Measurements from ENCODE around the gene ATP11A.

The ATP11A gene

DNA sequence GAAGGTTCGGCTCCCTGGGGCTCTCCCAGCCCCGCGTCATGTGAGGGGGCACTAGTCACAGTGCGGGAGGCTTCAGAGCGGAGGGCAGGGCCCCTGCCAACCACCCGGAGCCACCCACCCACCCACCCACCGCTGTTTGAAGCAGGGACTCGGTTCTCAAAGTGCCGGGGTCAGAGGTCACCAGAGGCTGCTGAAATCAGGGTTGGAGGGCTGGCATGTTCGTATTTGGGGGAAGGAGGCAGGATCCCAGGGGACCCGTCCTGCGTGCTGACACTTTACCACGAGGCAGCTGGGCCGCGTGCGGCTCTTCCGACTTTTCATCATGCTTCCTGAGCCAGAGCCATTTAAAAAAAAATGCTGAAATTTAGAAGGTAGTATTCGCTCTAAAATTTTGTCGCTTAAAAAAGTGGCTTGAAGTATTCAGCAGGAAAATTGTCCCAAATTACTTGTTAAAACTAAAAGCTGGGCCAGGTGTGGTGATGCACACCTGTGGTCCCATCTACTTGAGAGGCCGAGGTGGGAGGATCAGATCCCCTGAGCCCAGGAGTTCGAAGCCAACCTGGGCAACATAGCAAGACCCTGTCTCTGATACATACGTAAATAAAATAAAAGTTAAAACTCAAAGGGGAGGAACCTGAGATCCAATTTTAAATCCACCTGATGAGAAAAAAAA is 21.2 kb downstream of the ATP11A start:
- no peak for DNase-seq (ENCODE audit: low read depth)

DNA sequence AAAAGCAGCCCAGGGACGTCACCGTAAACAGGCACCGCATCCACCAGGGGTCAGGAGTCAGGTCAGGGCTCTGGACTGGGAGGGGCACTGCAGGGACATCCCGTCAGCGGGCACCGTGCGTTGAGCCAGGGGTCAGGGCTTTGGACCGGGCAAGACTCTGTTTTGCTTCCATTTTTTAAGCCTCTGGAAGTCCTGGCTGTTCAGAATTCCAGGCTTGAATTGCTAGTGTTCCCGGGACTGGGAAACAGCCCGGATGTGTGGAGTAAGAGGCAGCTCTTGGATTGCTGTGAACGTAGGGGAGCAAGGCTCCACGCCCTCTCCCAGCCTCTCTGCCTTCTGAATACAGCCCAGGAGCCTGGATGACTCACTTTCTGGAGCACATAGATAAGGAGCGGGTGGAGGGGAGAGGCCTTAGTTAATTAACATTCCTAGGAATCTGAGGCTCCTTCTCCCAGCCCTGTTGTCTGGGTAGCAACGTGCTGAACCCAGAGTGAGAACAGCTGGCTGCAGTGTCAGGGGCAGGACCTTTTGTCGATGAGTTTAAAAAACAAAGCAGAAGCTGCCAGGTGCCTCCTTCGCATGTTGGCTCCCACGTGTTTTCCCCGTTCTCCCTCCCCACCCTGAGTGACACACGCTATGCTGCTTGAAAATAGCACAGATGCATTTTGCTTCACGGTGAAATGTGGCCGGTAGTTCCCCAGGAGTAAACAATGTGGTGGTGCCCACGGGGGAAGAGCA is 21.9 kb downstream of the ATP11A start:
- DNase-seq (ENCODE audit: low read depth): no peak

DNA sequence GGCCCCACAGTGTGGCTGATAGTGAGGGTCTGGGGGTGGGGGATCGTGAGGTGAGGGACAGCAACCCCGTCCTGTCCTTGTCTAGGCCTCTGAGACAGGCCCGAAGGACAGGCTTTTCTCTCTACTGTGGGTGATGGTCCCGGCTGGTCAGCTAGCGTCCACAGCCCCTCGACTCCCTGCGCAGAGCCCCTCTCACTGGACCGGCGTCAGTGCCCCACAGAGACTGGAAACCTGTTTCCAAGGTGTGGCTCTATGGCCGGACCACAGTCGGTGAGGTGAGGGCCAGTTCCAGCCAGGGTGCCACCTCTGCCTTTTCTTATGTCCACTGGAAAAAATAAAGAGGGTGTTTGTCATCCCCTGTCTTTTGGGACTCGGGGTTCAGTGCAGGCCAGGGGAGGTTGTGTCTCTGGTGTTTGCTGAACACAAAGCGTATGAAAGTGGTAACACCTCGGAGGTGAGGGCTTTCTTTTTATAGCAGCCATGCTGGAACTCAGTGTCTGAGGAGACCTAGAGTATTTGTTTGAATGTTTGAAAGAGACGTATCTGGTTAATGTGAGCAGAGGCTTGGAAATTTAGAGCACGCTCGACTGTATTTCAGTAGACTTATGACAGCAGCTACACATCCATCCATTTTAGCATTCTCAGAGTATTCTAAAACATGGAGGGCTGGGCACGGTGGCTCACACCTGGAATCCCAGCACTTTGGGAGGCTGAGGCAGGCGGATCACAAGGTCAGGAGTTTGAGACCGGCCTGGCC is 22.8 kb downstream of the ATP11A start:
- no peak for DNase-seq (ENCODE audit: low read depth)

DNA sequence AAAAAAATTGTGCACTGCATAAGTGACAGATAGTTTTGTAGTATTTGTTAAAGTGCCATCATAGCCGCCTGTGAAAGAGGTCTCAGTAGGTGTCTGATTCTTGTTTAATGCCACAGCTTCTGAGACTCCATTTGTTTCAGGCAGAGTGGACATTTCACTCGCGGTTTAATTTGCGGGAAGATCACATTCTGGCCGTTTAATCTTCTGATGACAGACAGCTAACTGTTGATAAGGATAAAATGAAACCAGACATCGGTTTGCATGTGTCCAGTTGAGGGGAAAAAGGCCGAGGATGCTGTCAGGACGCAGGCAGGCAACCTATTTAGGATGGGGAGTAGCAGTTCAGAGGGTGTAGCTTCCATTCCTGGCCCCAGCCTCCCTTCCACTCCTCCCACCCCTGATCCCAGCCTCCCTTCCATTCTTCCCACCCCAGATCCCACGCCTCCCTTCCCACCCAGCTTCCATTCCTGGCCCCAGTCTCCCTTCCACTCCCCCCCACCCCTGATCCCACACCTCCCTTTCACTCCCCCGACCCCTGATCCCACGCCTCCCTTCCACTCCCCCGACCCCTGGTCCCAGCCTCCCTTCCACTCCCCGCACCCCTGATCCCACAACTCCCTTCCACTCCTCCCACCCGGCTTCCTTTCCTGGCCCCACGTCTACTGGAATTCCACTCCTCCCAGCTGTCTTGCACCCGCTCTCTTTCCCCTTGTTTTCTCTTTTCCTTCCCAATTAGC is 23.8 kb downstream of the ATP11A start:
- no peak for DNase-seq (ENCODE audit: low read depth)

DNA sequence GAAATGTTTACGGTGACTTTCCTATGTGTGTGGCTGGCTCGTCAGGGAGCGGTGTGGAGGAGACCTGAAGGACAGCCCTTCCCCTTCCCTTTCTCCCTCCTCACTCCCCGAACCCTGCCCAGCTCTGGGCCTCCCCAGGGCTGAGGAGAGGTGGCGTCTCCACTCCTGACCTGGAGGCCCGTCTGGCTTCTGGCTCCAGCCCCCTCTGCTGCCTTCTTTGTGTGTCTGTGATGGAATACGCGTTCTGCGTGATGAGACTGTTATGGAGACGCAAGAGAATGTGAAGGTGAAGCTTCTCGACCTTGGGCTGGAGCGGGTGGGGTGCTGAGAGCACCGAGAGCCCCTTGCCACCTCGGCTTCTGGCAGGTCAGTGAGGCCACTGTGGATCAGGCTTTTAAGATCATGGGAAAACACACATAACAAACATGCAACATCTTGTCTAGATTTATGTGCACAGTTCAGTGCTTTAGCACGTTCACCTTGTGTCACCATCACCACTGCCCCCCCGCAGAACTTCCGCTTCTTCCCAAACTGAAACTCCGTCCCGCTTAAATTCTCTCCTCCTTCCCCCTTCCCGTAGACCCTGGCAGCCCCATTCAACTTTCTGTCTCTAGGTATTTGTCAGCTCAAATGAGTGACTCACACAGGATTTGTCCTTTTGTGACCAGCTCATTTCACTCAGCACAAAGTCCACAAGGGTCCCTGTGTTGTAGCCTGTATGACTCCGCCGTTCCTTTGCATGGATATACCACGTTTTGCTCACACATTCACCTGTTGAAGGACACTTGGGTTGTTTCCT is 24.7 kb downstream of the ATP11A start:
- DNase-seq (ENCODE audit: low read depth): no peak

DNA sequence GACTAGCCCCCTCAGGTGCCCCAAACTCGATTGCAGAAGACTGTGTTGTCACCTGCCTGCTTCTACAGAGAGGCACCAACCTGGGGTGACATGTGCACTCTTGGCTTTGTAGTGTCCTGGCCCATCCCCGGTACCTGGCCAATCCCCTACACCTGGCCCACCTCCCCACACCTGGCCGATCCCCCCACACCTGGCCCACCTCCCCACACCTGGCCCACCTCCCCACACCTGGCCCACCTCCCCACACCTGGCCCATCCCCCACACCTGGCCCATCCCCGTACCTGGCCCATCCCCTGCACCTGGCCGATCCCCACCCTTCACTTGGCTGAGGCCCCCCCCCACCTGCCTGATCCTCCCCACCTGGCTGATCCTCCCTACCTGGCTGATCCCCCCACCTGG is 25.4 kb downstream of the ATP11A start:
- no peak for DNase-seq (ENCODE audit: low read depth)

DNA sequence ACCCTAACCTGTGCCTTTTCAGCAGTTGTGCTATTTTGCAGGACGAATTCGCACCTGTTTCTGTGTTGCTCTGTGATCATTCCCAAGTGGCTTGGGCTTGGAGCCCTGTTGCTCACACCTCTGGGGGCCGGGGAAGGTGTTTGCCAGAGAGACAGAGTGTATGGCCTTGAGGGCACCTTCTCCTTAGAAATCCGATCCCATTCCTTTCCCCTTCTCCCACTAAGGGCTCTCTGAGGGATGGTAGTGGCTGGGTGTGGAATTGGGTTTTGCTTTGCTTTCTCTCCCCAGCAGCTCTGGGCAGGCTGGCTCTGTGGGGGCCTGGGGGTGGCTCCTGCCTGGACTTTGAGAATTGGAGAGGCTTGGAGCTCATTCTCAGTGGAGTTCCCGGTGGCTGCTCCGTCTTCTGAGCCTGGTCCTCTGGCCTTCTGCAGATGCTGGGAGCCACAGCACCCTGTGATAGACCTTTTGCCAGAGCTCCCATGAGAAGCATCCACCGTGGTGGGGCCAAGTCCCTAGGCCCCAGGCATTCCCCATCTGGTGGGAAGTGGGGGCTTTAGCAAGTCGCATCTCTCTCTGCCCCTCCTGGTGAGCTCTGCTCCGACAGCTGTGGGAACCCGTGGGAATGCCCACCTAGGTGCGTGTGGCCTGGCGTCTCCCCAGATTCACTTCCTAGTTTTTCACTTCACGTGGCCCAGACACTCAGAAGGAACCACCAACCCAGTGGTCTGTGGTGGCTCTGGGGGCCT is 26.1 kb downstream of the ATP11A start:
- no peak for DNase-seq (ENCODE audit: low read depth)

DNA sequence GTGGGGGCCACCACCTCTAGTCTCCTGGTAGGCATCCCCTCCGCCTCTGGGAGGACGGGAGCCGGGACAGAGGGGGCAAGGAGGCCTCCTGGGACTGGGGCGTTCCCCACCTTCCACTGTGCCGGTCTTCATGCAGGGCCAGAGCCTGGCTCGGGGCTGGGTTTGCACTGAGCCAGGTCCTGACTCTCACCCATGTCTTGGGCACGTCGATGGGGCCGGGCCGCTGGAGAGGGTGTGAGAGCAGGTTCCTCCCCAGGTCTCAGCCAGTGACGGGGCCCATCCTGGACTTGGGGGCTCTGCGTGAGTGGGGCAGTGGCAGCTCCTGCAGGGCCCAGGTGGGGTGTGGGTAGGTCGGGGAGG is 26.6 kb downstream of the ATP11A start:
- no peak for DNase-seq (ENCODE audit: low read depth)

DNA sequence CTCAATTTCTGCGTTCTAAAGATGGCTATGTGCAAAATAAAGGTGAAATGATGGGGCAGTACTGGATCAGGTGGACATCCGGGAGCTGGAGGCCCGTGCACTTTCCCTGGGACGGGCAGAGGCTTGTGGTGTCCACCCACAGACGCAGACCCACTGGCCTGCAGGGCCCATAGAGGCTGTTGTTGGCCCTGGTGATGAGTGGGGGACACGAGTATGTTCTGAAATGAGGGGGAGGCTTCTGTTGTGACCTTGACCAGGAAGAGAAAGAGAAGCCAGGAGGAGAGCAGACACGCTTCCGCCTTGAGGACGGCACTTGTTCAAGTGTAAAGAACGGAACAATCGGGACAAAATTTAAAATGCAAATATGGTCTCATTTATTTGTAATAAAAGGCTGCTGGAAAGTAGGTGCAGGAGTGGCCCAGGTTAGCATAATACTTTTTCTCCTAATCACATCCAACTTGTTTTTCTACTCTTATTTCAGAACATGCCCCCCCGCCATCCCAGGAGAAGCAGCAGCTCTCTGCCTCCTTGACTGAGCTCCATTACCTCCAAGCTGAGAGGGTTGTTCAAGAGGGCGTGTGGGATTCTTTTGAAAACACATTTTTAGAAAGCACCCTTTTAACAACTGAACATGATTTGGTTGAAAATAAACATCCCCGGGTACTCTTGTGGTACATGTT is 27.1 kb downstream of the ATP11A start:
- no peak for DNase-seq (ENCODE audit: low read depth)

DNA sequence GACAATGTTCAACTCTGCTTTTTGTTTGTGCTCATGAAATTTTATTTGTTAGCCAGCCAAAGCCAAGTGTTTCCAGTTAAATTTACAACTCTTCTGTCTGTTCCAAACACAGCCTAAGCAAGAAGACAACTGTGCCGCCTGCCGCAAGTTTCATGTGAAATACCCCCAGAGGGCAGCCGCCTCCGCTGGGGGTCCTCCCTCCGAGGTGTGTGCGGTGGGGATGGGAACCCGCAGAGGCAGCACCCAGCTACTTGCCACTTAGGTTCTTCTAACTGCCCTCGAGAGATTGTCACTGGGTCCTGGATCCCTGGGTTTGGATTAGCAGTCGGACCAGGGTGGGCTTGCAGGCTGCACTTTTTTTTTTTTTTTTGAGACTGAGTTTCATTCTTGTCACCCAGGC is 28.5 kb downstream of the ATP11A start:
- no peak for DNase-seq (ENCODE audit: low read depth)

DNA sequence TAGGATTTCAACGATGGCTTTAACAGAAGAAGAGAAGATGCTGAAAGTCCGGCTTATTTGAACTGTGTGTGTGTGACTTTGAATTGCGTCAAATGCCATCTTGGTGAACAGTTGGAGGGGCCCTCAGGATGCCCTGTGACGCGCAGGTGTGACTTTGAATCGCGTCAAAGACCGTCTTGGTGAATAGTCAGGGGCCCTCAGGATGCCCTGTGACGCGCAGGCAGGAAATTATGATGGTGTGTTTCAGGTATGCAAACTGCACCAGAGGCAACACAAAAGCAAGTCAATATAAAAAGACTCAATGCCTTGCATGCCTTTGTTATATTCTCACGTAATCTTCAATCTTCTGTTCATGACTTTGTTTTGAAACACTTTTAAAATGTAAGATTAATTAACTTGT is 29.2 kb downstream of the ATP11A start:
- no peak for DNase-seq (ENCODE audit: low read depth)

DNA sequence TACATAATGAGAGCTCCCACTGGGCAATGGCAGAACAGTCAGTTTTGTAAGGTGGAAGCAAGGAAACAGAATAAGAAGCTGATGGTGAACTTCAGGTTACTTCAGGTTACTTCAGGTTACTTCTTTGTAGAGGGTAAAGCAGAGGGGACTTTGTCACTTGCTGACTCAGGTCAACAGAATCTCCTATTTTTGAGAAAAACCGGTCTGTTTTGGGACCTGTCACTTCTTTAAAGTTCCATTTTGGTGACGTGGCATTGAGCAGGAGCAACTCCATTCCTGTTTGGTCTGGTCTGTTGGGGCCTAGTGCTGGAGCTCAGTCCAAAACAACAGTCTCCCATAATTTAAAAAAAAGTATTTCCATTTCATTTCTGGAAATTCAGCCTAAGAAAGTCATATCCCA is 29.7 kb downstream of the ATP11A start:
- DNase-seq (ENCODE audit: low read depth): no peak

DNA sequence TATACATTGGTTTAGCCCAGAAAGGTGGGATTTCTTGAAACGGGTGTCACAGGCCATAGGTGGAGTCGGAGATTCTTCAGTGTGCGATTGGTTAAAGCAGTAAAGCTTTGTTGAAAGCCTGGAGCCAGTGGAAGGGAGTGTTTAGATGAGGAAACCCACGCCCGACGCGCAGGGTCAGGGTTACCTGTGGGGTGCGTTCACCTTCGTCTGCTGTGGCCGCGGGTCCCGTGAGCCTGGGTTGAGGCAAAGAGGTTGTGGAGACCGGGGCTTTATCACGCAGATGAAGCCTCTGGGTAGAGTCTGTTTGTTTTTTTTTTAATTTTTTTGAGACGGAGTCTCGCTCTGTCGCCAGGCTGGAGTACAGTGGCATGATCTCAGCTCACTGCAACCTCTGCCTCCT is 30.4 kb downstream of the ATP11A start:
- DNase-seq (ENCODE audit: low read depth): no peak

DNA sequence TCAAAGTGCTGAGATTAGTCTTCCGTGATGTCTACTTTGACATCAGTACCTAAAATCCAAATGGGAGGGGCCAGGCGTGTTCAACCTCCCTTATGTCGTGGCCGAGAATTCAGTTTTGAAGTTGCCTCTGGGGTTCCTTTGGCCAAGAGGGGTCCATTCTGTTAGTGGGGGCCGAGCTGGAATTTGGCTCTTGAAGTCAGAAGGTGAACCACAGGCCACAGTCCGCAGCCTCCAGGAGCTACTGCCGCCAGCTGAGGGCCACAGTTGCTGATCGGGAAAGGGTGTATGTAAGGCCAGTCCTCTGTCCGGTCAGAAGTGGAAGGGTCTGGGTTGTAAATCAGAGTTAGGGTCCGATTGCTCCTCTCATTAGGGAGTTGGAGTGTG is 31.0 kb downstream of the ATP11A start:
- no peak for DNase-seq (ENCODE audit: low read depth)

DNA sequence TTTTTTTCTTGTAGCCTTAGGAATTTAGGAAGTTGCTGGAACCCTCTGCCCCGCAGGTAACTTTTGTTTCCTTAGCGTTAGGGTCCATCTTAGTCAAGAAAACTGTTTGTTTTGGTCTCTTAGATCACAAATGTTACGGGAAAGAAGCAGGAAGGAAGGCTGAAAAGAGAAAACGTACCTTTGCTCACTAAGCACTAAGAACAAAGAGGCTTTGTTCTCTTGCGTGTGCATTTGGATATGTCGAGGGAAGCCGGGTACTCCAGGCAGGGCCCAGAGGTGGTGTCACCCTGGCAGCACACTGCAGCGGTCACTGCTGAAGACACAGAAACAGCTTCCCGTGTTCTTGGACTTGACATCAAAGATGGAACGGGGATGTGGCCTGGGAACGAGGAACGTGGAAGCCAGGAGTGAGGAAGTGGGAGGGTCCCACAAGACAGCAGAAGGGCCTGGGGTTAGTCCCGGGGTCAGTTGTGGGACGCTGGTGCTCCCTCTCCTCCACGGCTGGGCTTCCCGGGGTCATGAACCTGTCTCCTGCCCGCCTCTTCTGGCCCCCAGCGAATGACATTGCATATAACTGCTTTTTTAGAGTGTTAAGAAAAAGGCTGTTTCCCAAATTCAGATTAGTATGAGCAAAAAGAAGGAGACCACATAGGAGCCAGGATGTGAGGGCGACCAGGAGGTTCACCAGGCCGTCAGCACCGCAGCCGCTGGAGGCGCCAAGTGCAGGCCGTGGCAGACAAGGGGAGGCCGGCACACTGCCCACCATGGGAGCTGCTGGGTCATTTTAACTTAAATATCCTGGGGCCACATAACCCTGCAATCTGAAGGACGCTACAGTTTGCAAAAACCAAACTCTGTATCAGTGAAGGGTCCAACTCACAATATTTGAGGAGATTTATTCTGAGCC is 31.6 kb downstream of the ATP11A start:
- no peak for DNase-seq (ENCODE audit: low read depth)

DNA sequence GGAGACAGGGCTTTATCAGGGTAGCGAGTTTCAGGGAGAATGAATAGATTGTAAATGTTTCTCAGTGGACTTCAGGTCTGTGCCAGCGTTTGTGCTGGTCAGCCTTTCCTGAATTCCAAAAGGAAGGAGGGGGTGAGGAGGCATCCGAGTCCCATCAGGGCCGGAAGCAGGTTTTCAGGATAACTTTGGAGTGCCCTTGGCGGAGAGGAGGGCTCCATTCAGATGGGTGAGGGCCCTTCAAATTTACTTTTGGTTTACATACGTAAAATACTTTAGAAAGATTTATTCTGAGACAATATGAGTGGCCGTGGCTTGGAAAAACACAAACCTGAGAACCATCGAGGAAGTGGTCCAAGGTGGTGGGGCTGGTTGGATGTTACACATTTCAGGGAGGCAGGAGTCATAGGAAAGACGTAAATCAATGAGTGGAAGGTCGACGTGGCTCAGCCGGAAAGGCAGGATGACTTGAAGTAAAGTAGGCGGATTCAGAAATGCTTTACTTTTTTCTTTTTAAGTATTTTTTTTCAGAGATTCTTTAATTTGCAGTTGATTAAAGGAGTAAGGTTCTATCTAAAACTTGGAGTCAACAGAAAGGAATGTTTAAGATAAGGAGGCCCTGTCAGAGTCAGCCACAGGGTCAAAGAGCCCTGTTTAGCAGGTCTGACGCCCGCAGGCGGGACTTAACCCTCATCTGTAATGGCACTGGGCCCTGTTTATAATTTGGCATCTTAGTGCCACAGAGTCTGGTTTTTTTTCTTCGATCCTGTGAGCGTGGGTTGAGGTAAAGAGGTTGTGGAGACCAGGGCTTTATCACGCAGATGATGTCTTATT is 32.8 kb downstream of the ATP11A start:
- DNase-seq (ENCODE audit: low read depth): no peak

DNA sequence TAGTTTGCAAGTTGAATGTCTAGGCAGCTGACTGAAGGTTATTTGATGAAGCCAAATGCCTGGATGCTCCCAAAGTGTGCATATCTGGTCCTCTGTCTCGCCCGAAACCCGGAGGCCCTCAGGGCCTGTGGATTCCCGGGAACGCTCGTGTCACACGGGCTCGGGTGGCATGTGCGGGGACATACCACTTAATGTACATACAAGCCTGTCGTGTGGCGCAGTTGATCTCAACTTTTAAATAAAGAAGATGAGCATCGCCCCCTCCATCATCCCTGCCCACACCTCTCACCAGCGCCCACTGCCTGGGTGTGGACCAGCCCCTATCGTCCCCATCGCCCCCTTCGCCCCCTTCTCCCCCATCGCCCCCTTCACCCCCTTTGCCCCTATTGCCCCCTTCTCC is 33.9 kb downstream of the ATP11A start:
- DNase-seq (ENCODE audit: low read depth): no peak

DNA sequence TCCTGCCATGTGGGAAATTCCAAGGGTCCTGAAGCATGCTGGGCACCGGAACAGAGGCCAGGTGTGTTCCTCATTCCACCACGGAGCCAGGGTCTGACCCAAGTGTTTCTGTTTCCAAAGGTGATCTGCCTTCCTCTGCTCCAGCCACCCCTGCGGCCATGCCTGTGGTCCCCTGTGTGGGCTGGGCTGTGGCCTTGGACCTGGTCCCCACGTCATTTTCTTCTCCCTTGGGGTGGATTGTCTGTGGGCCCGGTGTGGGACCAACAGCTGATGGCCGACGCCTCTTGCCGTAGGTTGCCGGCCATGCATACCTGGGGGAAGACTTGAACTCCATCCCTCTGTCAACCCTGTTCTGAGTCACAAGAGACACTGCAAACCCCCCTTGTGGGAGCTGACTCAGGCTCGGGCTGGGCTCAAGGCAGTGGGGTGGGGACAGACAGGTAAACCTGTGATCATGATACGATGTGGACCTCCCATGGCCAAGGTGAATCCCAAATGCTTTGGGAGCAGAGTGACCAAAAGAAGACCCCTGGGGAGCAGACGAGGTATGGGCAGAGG is 35.0 kb downstream of the ATP11A start:
- DNase-seq (ENCODE audit: low read depth): no peak
